ENCODE measurements around the gene CALML3. TPM values are rescaled to one million over a fixed set of nuclear protein-coding genes. Genes with fewer than 3 reads are reported as not detected.

Gene CALML3
- total RNA-seq, 1 experiment from 2014 or later = not detected

GRCh38 chr10:5575144-5575481, 50.4 kb downstream of the CALML3 start:
- Histone ChIP-seq H3K27me3 (ENCODE audit: control insufficient read depth, insufficient read depth, low read length) (no peaks in the 10 kb centered on the region), H3K36me3 (replicated peaks; ENCODE audit: control insufficient read depth, insufficient read depth, low read length) (no peaks in the 10 kb centered on the region), H3K4me3 (ENCODE audit: insufficient read depth, low read depth, low read length) (no peak overlapping the region)
- DNase-seq = no peak

GRCh38 chr10:5575482-5576153, 50.9 kb downstream of the CALML3 start:
- Histone ChIP-seq H3K36me3 (replicated peaks; ENCODE audit: control insufficient read depth, insufficient read depth, low read length) (no peaks in the 10 kb centered on the region), H3K27me3 (ENCODE audit: control insufficient read depth, insufficient read depth, low read length) (no peaks in the 10 kb centered on the region), H3K4me3 (ENCODE audit: insufficient read depth, low read depth, low read length) (no peak overlapping the region)
- DNase-seq = no peak

- DNase-seq = no peak
- Histone ChIP-seq H3K36me3 (replicated peaks; ENCODE audit: control insufficient read depth, insufficient read depth, low read length) (no peaks in the 10 kb centered on the region), H3K27me3 (ENCODE audit: control insufficient read depth, insufficient read depth, low read length) (no peaks in the 10 kb centered on the region), H3K4me3 (ENCODE audit: insufficient read depth, low read depth, low read length) (no peak overlapping the region)
Observed at GRCh38 chr10:5576154-5576748, 51.5 kb downstream of the CALML3 start.

Other genes with a start within 250 kb of the CALML3 start
- not detected in 2 replicates for gene UCN3, start 160.0 kb upstream of the CALML3 start, total RNA-seq (2014; rRNA removed; shearing (Covaris generic))
- gene TUBAL3, start 120.1 kb upstream of the CALML3 start, total RNA-seq (2014; rRNA removed; shearing (Covaris generic)) = 0.11 TPM in 1 of 2 replicates, not detected in the other
- gene NET1, start 112.4 kb upstream of the CALML3 start, total RNA-seq (2014; rRNA removed; shearing (Covaris generic)) = 44.0 and 62.9 TPM in 2 replicates
- gene CALML5, start 25.4 kb upstream of the CALML3 start, total RNA-seq (2014; rRNA removed; shearing (Covaris generic)) = not detected in 2 replicates
- 21.8 and 22.3 TPM in 2 replicates for gene ASB13, start 141.6 kb downstream of the CALML3 start, total RNA-seq (2014; rRNA removed; shearing (Covaris generic))
- 44.5 and 56.8 TPM in 2 replicates for gene TASOR2, start 159.9 kb downstream of the CALML3 start, total RNA-seq (2014; rRNA removed; shearing (Covaris generic))